GM08714 (cell line): ENCODE data around the gene MINK1.

Experiments used
- H3K4me3 ChIP-seq: fragments of 200-500 bp; sonication (Bioruptor generic); 2 replicates; pipeline ENCODE4 v1.5.1; 2014; ENCODE audit warnings: mild to moderate bottlenecking, low read length, inconsistent platforms
- ZNF274 ChIP-seq: IDR thresholded peaks from 2 replicates; pipeline ENCODE4 v1.6.1; 2012; ENCODE audit warnings: mild to moderate bottlenecking, low read depth, low read length

Gene MINK1

GRCh38 chr17:4891411-4892410, 58.6 kb downstream of the MINK1 start:
- H3K4me3 ChIP-seq, result no peak overlapping the region
- TF ChIP-seq ZNF274, result no peak

- TF ChIP-seq ZNF274, result no peak
- H3K4me3 ChIP-seq, result no peak overlapping the region
These were observed 59.5 kb downstream of the MINK1 start for GRCh38 chr17:4892499-4893221.

- no peak for TF ChIP-seq ZNF274
- H3K4me3 ChIP-seq, result no peak overlapping the region
These were observed 60.1 kb downstream of the MINK1 start for GRCh38 chr17:4893272-4893671.

- TF ChIP-seq ZNF274, result no peak
- no peak overlapping the region for H3K4me3 ChIP-seq
These were observed 60.8 kb downstream of the MINK1 start for GRCh38 chr17:4893721-4894560.

- H3K4me3 ChIP-seq, result no peak overlapping the region
- TF ChIP-seq ZNF274, result no peak
These were observed 62.0 kb downstream of the MINK1 start for GRCh38 chr17:4895121-4895520.

- no peak for TF ChIP-seq ZNF274
- no peak overlapping the region for H3K4me3 ChIP-seq
These were observed 62.7 kb downstream of the MINK1 start for GRCh38 chr17:4895657-4896331.

GRCh38 chr17:4896332-4897197, 63.4 kb downstream of the MINK1 start:
- TF ChIP-seq ZNF274, result no peak
- no peak overlapping the region for H3K4me3 ChIP-seq

- TF ChIP-seq ZNF274, result no peak
- no peak overlapping the region for H3K4me3 ChIP-seq
These were observed 64.1 kb downstream of the MINK1 start for GRCh38 chr17:4897198-4897687.

GRCh38 chr17:4897785-4898184, 64.6 kb downstream of the MINK1 start:
- no peak overlapping the region for H3K4me3 ChIP-seq
- TF ChIP-seq ZNF274, result no peak

- H3K4me3 ChIP-seq, result no peak overlapping the region
- no peak for TF ChIP-seq ZNF274
These were observed 65.2 kb downstream of the MINK1 start for GRCh38 chr17:4898351-4898750.

- TF ChIP-seq ZNF274, result no peak
- no peak overlapping the region; the same call in 1 of the 2 replicates for H3K4me3 ChIP-seq
These were observed 65.8 kb downstream of the MINK1 start for GRCh38 chr17:4898927-4899326.

GRCh38 chr17:4899341-4900230, 66.4 kb downstream of the MINK1 start, which contains the start of gene C17orf107:
C17orf107 (plus strand) TSS chr17:4899536; CDS start chr17:4899763, 227 bp downstream.
- H3K4me3 ChIP-seq, result peak within 1 kb of the TSS; percentile 37; the same call in 1 of the 2 replicates
- no peak for TF ChIP-seq ZNF274
